Heart right ventricle (tissue), 16 donors: ENCODE data around the gene GABPB1. TPM values are rescaled to one million over a fixed set of nuclear protein-coding genes. Genes with fewer than 3 reads are reported as not detected.

Experiments
- ATAC-seq, 8 donors: fragments of 200-7000 bp; cut with Tn5 transposase; one replicate each; pipeline ENCODE4 v1.9.1; 2020; ENCODE audit warnings: mild to moderate bottlenecking in 8 of 8, moderate library complexity in 8 of 8, moderate number of reproducible peaks in 1 of 8
- DNase-seq, 2 donors: peaks; one replicate each; pipeline ENCODE4 v3.0.0-alpha.2; 2020
- H3K27ac ChIP-seq, 10 donors: fragments of 200-600 bp; sonication (generic) in 2 of 10; one replicate each; pipeline versions ENCODE4 v1.5.0 to v1.8.0; 2020 to 2022; ENCODE audit warnings: mild to moderate bottlenecking in 3 of 10
- H3K27me3 ChIP-seq, 7 donors: fragments of 200-600 bp; one replicate each; pipeline ENCODE4 v1.8.0; 2021 to 2022; ENCODE audit warnings: mild to moderate bottlenecking in 2 of 7
- H3K36me3 ChIP-seq, 9 donors: fragments of 200-600 bp; sonication (generic) in 1 of 9; one replicate each; pipeline versions ENCODE4 v1.5.0 to v1.8.0; 2020 to 2022; ENCODE audit warnings: mild to moderate bottlenecking in 2 of 9
- H3K4me1 ChIP-seq, 9 donors: fragments of 200-600 bp; sonication (generic) in 1 of 9; one replicate each; pipeline versions ENCODE4 v1.5.0 to v1.8.0; 2020 to 2022; ENCODE audit warnings: mild to moderate bottlenecking in 4 of 9
- H3K4me3 ChIP-seq, 10 donors: fragments of 200-600 bp; sonication (generic) in 2 of 10; one replicate each; pipeline versions ENCODE4 v1.5.0 to v1.8.0; 2020 to 2022; ENCODE audit warnings: mild to moderate bottlenecking in 7 of 10, moderate library complexity in 2 of 10
- H3K9me3 ChIP-seq, 11 donors: fragments of 200-600 bp in 10 of 11; sonication (generic) in 2 of 11; one replicate each; pipeline versions ENCODE4 v1.5.0 to v1.8.0; 2013 to 2022; ENCODE audit warnings: mild to moderate bottlenecking in 2 of 11, control low read depth in 1 of 11, moderate library complexity in 1 of 11
- WGBS, 2 donors: extraction: QIAGEN DNeasy Blood & Tissue Kit; methylation state at CpG; one replicate each; pipeline ENCODE4 v1.1.7; 2013; ENCODE audit warnings: inconsistent platforms in 1 of 2; 5-methylcytosine and 5-hydroxymethylcytosine counted together
- intact Hi-C, 10 donors: fragments of 100-400 bp; cut with DNase I; formaldehyde crosslinking; loops; one replicate each; pipeline versions ENCODE4 v1.11.1 to v1.14.2; 2022
- polyA plus RNA-seq, 2 donors: library from polyadenylated mRNA; stranded (reverse); fragments of 200-250 nt; gene quantifications; one replicate each; pipeline ENCODE4 v1.2.3, GENCODE V29; 2013
- total RNA-seq, 10 donors: library from RNA; stranded (reverse); fragmentation: NEBNext Ultra II Directional in 3 of 10; extraction: Animal tissue kit (Norgen Biotek cat#: 25700) in 3 of 10; gene quantifications; one replicate each; pipeline versions ENCODE4 v1.2.1 to v1.2.4, GENCODE V29; 2021 to 2023
- TF ChIP-seq, protein P1 (sequence below), 9 donors: fragments of 200-600 bp; sonication (generic) in 2 of 9; IDR thresholded peaks; one replicate each; pipeline versions ENCODE4 v1.5.0 to v1.8.0; 2021 to 2022; ENCODE audit warnings: antibody characterized with exemption in 9 of 9, mild to moderate bottlenecking in 5 of 9, moderate library complexity in 1 of 9
- donor health status: Arrhythmogenic right ventricular cardiomyopathy.
- donor health status: ischemic (EF 13 %, LVEDD 7.1; RV severe dilation, severe dysfunction).
- donor health status: healthy with polysubstance abuse.
- donor health status: DM: no; HTN: yes; CAD: no.
- donor health status: DM: no; HTN: no; CAD: no.
- donor health status: ischemic (EF 25% LVEDD 6.9; RV normal size, moderate dysfunction).
- donor health status: ischemic (EF 25% LVEDD 5.7; RV mildly dilated, moderate dysfunction).
- donor health status: healthy.
- donor health status: DM: yes; HTN: yes; CAD: no.
- donor health status: Ischemic cardiomyopathy.
- donor health status: ischemic (EF 35%, LVEDD 5.7; RV mildly dilated, moderate dysfunction).
- donor health status: nonischemic (EF 11% LVEDD 7.7; RV severe dilation, severe dysfunction).
- donor health status: DM: yes; HTN: yes; CAD: no.
- donor health status: PGD.
- donor health status: ischemic (EF 29% LVEDD 5.4; RV normal size, mild dysfunction).
- donor health status: nonischemic (EF 23%, LVEDD 6.1; RV moderate dilation, normal function).

The GABPB1 gene
- total and polyA plus RNA-seq, 12 donors: 5.3 to 12.6 (median 8.5) TPM

DNA sequence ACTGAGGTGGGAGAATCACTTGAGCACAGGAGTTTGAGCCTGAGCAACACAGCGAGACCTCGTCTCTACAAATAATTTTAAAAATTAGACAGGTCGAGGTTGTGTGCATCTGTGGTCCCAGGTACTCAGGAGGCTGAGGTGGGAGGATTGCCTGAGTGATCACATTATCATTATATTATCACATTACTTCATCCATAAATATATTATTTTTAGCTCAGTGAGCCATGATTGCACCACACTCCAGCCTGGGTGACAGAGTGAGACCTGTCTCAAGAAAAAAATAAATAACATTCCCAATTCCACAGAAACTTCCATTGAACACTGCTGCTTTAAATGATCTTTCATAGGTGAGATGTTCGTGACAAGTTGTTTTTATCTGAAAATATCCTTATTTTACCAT is 21.8 kb downstream of the GABPB1 start:
- Histone ChIP-seq H3K4me1 (peaks cover 0 to 8% (median 0%) of the 10 kb centered on the region in 9 donors), H3K9me3 (no peaks in the 10 kb centered on the region), H3K27ac (no peak overlapping the region), H3K4me3 (no peak overlapping the region), H3K36me3 (peaks cover 0 to 2% (median 0%) of the 10 kb centered on the region in 9 donors), H3K27me3 (no peaks in the 10 kb centered on the region)
- TF ChIP-seq, protein P1, sequence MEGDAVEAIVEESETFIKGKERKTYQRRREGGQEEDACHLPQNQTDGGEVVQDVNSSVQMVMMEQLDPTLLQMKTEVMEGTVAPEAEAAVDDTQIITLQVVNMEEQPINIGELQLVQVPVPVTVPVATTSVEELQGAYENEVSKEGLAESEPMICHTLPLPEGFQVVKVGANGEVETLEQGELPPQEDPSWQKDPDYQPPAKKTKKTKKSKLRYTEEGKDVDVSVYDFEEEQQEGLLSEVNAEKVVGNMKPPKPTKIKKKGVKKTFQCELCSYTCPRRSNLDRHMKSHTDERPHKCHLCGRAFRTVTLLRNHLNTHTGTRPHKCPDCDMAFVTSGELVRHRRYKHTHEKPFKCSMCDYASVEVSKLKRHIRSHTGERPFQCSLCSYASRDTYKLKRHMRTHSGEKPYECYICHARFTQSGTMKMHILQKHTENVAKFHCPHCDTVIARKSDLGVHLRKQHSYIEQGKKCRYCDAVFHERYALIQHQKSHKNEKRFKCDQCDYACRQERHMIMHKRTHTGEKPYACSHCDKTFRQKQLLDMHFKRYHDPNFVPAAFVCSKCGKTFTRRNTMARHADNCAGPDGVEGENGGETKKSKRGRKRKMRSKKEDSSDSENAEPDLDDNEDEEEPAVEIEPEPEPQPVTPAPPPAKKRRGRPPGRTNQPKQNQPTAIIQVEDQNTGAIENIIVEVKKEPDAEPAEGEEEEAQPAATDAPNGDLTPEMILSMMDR (IDR thresholded peaks at IDR 0.05): no peak
- ATAC-seq (no peak), DNase-seq (no peak)
- WGBS, 2 donors: 95 to 98% methylated on average over 4 of the region's 4 CpGs
- intact Hi-C loops: no loop called here

DNA sequence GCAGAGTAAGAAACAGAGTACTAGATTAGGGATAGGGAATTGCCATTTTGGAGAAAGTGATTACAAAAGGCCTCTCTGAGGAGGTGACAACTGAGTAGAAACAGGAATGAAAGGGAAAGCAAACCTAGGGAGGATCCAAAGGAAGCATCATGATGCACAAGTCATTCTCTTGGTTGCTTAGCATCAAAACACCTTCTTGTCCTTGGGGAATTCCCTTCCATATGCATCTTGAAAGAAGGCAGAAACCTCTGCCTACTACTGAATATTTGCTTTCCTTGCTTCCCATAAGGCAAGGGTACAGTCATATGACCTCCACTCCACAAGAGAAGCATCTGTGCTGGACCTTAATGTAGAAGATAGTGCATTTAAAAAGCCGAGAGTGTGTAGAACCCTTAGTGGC is 24.1 kb downstream of the GABPB1 start:
- DNase-seq (no peak), ATAC-seq (no peak)
- Histone ChIP-seq H3K4me1 (peaks cover 0 to 7% (median 0%) of the 10 kb centered on the region in 9 donors), H3K4me3 (no peak overlapping the region), H3K36me3 (no peaks in the 10 kb centered on the region), H3K9me3 (no peaks in the 10 kb centered on the region), H3K27ac (no peak overlapping the region), H3K27me3 (no peaks in the 10 kb centered on the region)
- TF ChIP-seq, protein P1 (IDR thresholded peaks at IDR 0.05): no peak
- 93 to 98% methylated on average over 1 of the region's 1 CpG for WGBS, 2 donors
- intact Hi-C loops: no loop called here

DNA sequence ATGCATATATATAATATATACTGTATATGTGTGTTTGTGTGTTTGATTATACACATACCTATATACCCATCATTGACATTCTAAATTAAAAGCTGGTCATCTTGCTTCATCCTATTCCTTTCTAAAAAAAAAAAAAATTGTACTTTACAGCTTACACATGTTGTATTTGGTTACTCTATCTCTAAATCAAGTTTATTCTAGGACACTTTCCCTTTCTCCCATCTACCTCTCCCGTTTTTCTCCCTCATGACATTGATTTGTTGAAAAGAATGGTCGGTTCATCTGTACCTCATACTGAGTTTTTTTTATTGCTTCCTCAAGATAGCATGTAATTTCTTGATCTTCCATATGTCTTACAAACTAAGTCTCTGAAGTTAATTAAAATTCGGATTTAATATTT is 26.9 kb downstream of the GABPB1 start:
- 88 to 95% methylated on average over 3 of the region's 3 CpGs for WGBS, 2 donors
- no peak overlapping the region for H3K4me3 ChIP-seq
- DNase-seq (no peak), ATAC-seq (no peak)
- H3K4me1 ChIP-seq: no peaks in the 10 kb centered on the region
- intact Hi-C loops: no loop called here
- H3K9me3 ChIP-seq: no peaks in the 10 kb centered on the region
- H3K27me3 ChIP-seq: no peaks in the 10 kb centered on the region
- H3K27ac ChIP-seq: no peak overlapping the region
- no peaks in the 10 kb centered on the region for H3K36me3 ChIP-seq
- TF ChIP-seq, protein P1 (IDR thresholded peaks at IDR 0.05): no peak

DNA sequence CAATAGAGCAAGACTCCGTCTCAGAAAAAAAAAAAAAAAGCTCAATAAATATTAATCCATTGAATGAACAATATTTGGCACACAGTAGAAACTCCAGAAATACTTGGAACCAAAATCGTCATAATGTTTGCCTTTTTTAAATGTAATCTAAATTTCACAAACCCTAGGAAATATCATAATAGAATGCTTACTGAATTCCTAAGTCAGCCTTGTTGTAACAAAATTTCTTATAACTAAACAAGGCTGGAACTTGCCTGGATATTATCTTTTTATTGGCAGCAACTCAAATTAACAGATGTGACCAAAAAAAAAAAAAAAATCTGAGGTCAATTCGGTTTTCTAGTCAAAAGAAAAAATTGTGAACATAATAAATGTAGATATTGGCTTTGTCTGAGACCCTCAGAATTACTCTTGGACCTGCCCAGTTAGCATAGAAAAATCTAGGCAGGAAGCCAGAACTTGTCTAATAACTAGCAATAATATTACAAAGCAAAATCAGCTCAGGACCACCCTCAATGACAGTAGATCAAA is 33.3 kb downstream of the GABPB1 start:
- DNase-seq (no peak), ATAC-seq (no peak)
- Histone ChIP-seq H3K9me3 (no peaks in the 10 kb centered on the region), H3K27ac (no peak overlapping the region), H3K27me3 (no peaks in the 10 kb centered on the region), H3K36me3 (no peaks in the 10 kb centered on the region), H3K4me3 (no peak overlapping the region), H3K4me1 (peaks cover 0 to 8% (median 0%) of the 10 kb centered on the region in 9 donors)
- WGBS, 2 donors: 58 to 75% methylated on average over 3 of the region's 3 CpGs
- intact Hi-C loops: no loop called here
- TF ChIP-seq, protein P1 (IDR thresholded peaks at IDR 0.05): no peak
